ENCODE data around the gene WDR45.

DNA sequence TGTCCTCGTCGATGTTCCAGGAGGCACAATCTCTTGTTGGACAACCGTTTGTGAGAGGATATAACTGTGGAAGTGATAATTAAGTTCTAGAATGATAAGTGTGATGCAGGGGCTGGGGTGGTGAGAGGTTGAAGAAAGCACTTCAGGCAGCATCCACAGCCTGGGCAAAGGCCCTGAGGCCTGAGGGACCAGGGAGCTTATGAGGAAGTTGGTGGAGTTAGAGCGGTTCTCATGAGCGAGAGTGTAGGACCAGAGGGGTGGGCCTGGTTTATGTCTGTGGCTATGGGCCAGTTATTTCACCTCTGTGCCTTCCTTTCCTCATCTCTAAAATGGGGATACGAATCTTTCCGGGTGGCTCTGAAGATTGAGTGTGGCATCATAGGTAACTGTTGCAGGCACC lies 18.2 kb downstream of the WDR45 start:
- TF ChIP-seq POLR2A (IDR thresholded peaks at IDR 0.05), result no peak
- no peak for TF ChIP-seq CTCF (IDR thresholded peaks at IDR 0.05)
- TF ChIP-seq POLR2AphosphoS5 (IDR thresholded peaks at IDR 0.05), result no peak
